SK-N-SH (cell line): ENCODE results near the gene KLF15. TPM values are rescaled to one million over a fixed set of nuclear protein-coding genes. Genes with fewer than 3 reads are reported as not detected.

ENCODE experiments used
- CTCF ChIA-PET: fragments of 300-600, 350-600 bp; formaldehyde crosslinking; extraction: SDS; loops from one replicate; lab custom pipeline; 2021; lab: Yijun Ruan, JAX
- POLR2A ChIA-PET: fragments of 350-600 bp; sonication (Branson Sonifier 250); formaldehyde crosslinking; extraction: SDS; loops from one replicate; lab custom pipeline; 2020; ENCODE audit warnings: antibody characterized with exemption, inconsistent platforms; lab: Yijun Ruan, JAX
- DNase-seq: peaks from one replicate; pipeline ENCODE4 v3.0.0; 2012
- H2AFZ ChIP-seq: fragments of 200-600 bp; sonication (generic); 2 replicates; pipeline ENCODE4 v1.8.1; 2016; ENCODE audit warnings: antibody characterized with exemption, mild to moderate bottlenecking, low read depth
- H3F3A ChIP-seq: fragments of 200-600 bp; sonication (generic); replicated peaks from 2 replicates; pipeline ENCODE3; 2016; ENCODE audit warnings: antibody characterized with exemption, mild to moderate bottlenecking; ENCODE audit not compliant: insufficient read depth
- H3K27ac ChIP-seq, 2 experiments: fragments of 200-500 bp in 1 of 2; fragments of 200-600 bp in 1 of 2; sonication (Bioruptor generic) in 1 of 2; sonication (generic), shearing (Covaris generic) in 1 of 2; 2 replicates each; pipeline versions ENCODE4 v1.5.1 to v1.6.1; 2014 to 2016; ENCODE audit warnings: low read depth in 2 of 2, inconsistent platforms in 1 of 2, low read length in 1 of 2, mild to moderate bottlenecking in 1 of 2, mixed read lengths in 1 of 2
- H3K27me3 ChIP-seq: fragments of 200-600 bp; sonication (generic), shearing (Covaris generic); 2 replicates; pipeline ENCODE4 v1.6.1; 2016; ENCODE audit warnings: mixed run types; ENCODE audit not compliant: insufficient read depth
- H3K36me3 ChIP-seq, 2 experiments: fragments of 200-500 bp in 1 of 2; fragments of 200-600 bp in 1 of 2; sonication (Bioruptor generic) in 1 of 2; sonication (generic) in 1 of 2; replicated peaks in 1 of 2; 2 replicates each; pipeline versions ENCODE3 to v1.5.1; 2014 to 2016; ENCODE audit warnings: low read length in 1 of 2, mild to moderate bottlenecking in 1 of 2; ENCODE audit not compliant: insufficient read depth in 2 of 2, control insufficient read depth in 1 of 2
- H3K4me1 ChIP-seq, 2 experiments: fragments of 200-500 bp in 1 of 2; fragments of 200-600 bp in 1 of 2; sonication (Bioruptor generic) in 1 of 2; sonication (generic), shearing (Covaris generic) in 1 of 2; 2 replicates each; pipeline versions ENCODE4 v1.5.1 to v1.6.1; 2014 to 2016; ENCODE audit warnings: low read depth in 1 of 2, low read length in 1 of 2, mixed run types in 1 of 2; ENCODE audit not compliant: insufficient read depth in 2 of 2, control insufficient read depth in 1 of 2
- H3K4me2 ChIP-seq: fragments of 200-600 bp; sonication (generic), shearing (Covaris generic); 2 replicates; pipeline ENCODE4 v1.6.1; 2017; ENCODE audit warnings: mixed run types
- H3K4me3 ChIP-seq, 2 experiments: fragments of 200-500 bp in 1 of 2; fragments of 200-600 bp in 1 of 2; sonication (Bioruptor generic) in 1 of 2; sonication (generic), shearing (Covaris generic) in 1 of 2; 2 replicates each; pipeline versions ENCODE4 v1.5.1 to v1.8.1; 2014 to 2016; ENCODE audit warnings: low read depth in 2 of 2, inconsistent platforms in 1 of 2, low read length in 1 of 2, mild to moderate bottlenecking in 1 of 2, mixed read lengths in 1 of 2, moderate library complexity in 1 of 2
- H3K79me2 ChIP-seq: fragments of 200-600 bp; sonication (generic); 2 replicates; pipeline ENCODE4 v1.8.1; 2017; ENCODE audit warnings: mild to moderate bottlenecking; ENCODE audit not compliant: insufficient read depth
- H3K9ac ChIP-seq: fragments of 200-600 bp; sonication (generic); 2 replicates; pipeline ENCODE4 v1.6.1; 2017; ENCODE audit warnings: mixed run types
- H3K9me2 ChIP-seq: fragments of 200-600 bp; sonication (generic); 2 replicates; pipeline ENCODE4 v1.6.1; 2017; ENCODE audit warnings: mixed run types
- H3K9me3 ChIP-seq: fragments of 200-600 bp; sonication (generic); 2 replicates; pipeline ENCODE4 v1.6.1; 2017; ENCODE audit warnings: mixed run types, mild to moderate bottlenecking, moderate library complexity
- H4K20me1 ChIP-seq: fragments of 200-600 bp; sonication (generic); 2 replicates; pipeline ENCODE4 v1.6.1; 2017; ENCODE audit warnings: mild to moderate bottlenecking, mixed run types; ENCODE audit not compliant: insufficient read depth
- EP300 ChIP-seq, 2 experiments: IDR thresholded peaks; 2 replicates each; pipeline versions ENCODE4 v1.4.0 to v1.6.1; 2012; ENCODE audit warnings: borderline replicate concordance in 1 of 2, low read depth in 1 of 2, low read length in 1 of 2
- FOXM1 ChIP-seq: IDR thresholded peaks from 2 replicates; pipeline ENCODE4 v1.4.0; 2012; ENCODE audit warnings: low read depth, mild to moderate bottlenecking
- MXI1 ChIP-seq: IDR thresholded peaks from 2 replicates; pipeline ENCODE4 v1.6.1; 2012; ENCODE audit warnings: mild to moderate bottlenecking, low read depth, low read length, improper control_type of control experiment
- NFIC ChIP-seq: IDR thresholded peaks from 2 replicates; pipeline ENCODE4 v1.4.0; 2012; ENCODE audit warnings: borderline replicate concordance
- POLR2AphosphoS5 ChIP-seq: IDR thresholded peaks from 2 replicates; pipeline ENCODE4 v1.6.1; 2012; ENCODE audit warnings: low read depth, low read length
- TEAD4 ChIP-seq: IDR thresholded peaks from 2 replicates; pipeline ENCODE4 v1.4.0; 2012; ENCODE audit warnings: mild to moderate bottlenecking, borderline replicate concordance; ENCODE audit not compliant: insufficient read depth
- WGBS: methylation state at CpG from one replicate; pipeline ENCODE4 v1.1.6; 2017; ENCODE audit warnings: low lambda C conversion rate; 5-methylcytosine and 5-hydroxymethylcytosine counted together
- polyA plus RNA-seq, 3 experiments: library from polyadenylated mRNA; depleted of rRNA; stranded (reverse); fragments of >200 nt; gene quantifications; 2 replicates each; pipeline ENCODE4 v1.2.3, GENCODE V29; 2012
- TF ChIP-seq, protein P1 (sequence below): fragments of 200-600 bp; sonication (generic); IDR thresholded peaks from 2 replicates; pipeline ENCODE4 v1.6.1; 2017; ENCODE audit warnings: antibody characterized with exemption, mild to moderate bottlenecking, moderate library complexity
- TF ChIP-seq, protein P2 (sequence below): fragments of 150-350 bp; IDR thresholded peaks from 2 replicates; pipeline ENCODE4 v1.6.1; 2016; ENCODE audit warnings: mild to moderate bottlenecking, low read depth, low read length
- TF ChIP-seq, protein P3 (sequence below): IDR thresholded peaks from 2 replicates; pipeline ENCODE4 v1.4.0; 2012; ENCODE audit warnings: low read depth, borderline replicate concordance
- TF ChIP-seq, protein P4 (sequence below): IDR thresholded peaks from 2 replicates; pipeline ENCODE4 v1.4.0; 2012; ENCODE audit warnings: low read depth
- TF ChIP-seq, protein P5 (sequence below): IDR thresholded peaks from 2 replicates; pipeline ENCODE4 v1.6.1; 2012; ENCODE audit warnings: mild to moderate bottlenecking, low read depth, low read length, moderate library complexity

Gene KLF15
- polyA plus RNA-seq, 1 of the 3 experiments (the other 2 are of a cell fraction) = 0.28 TPM

DNA sequence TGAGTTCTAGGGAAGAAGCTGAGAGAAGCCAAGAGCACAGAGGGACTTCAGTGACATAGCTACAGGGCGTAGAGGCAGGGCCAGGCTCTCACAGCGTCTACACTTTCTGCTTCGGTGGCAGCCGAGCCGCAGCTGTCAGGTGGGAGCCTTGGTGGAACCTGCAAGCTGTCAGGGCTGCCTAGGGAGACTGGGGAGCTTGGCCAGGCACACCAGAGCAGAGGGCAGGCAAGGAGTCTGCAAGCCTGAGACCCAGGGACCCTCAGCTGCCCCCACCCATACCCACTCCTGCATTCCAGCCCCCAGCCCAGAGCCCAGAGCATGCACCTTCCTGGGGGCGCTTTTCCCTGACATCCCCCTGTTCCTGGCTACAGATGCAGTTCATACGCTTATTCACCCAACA, 13.4 kb upstream of the KLF15 start:
- H3K9ac ChIP-seq = no peak overlapping the region
- no peak overlapping the region for H2AFZ ChIP-seq
- no peaks in the 10 kb centered on the region for H3K9me3 ChIP-seq
- WGBS = 80% methylated on average over 7 of the region's 7 CpGs
- H3K27me3 ChIP-seq = peaks cover 5% of the 10 kb centered on the region; the same call in 1 of the 2 replicates
- ChIA-PET POLR2A (no interaction called here), CTCF (interaction anchor here (0.8 kb wide), 1 partner anchor 111 kb away, joined by 3 read pairs; no protein-coding TSS in a partner anchor)
- TF ChIP-seq EP300 (IDR thresholded peaks at IDR 0.05; ENCODE audit: borderline replicate concordance in 1 of 2, low read depth in 1 of 2, low read length in 1 of 2) (no peak), TEAD4 (no peak), NFIC (no peak), FOXM1 (no peak), MXI1 (no peak)
- TF ChIP-seq, protein P1, sequence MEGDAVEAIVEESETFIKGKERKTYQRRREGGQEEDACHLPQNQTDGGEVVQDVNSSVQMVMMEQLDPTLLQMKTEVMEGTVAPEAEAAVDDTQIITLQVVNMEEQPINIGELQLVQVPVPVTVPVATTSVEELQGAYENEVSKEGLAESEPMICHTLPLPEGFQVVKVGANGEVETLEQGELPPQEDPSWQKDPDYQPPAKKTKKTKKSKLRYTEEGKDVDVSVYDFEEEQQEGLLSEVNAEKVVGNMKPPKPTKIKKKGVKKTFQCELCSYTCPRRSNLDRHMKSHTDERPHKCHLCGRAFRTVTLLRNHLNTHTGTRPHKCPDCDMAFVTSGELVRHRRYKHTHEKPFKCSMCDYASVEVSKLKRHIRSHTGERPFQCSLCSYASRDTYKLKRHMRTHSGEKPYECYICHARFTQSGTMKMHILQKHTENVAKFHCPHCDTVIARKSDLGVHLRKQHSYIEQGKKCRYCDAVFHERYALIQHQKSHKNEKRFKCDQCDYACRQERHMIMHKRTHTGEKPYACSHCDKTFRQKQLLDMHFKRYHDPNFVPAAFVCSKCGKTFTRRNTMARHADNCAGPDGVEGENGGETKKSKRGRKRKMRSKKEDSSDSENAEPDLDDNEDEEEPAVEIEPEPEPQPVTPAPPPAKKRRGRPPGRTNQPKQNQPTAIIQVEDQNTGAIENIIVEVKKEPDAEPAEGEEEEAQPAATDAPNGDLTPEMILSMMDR = no peak
- TF ChIP-seq, protein P2, sequence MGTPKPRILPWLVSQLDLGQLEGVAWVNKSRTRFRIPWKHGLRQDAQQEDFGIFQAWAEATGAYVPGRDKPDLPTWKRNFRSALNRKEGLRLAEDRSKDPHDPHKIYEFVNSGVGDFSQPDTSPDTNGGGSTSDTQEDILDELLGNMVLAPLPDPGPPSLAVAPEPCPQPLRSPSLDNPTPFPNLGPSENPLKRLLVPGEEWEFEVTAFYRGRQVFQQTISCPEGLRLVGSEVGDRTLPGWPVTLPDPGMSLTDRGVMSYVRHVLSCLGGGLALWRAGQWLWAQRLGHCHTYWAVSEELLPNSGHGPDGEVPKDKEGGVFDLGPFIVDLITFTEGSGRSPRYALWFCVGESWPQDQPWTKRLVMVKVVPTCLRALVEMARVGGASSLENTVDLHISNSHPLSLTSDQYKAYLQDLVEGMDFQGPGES = no peak
- no peaks in the 10 kb centered on the region for H3K36me3 ChIP-seq
- H4K20me1 ChIP-seq = no peaks in the 10 kb centered on the region
- H3F3A ChIP-seq = no peaks in the 10 kb centered on the region
- DNase-seq = no peak
- H3K4me3 ChIP-seq = no peak overlapping the region
- H3K79me2 ChIP-seq = no peaks in the 10 kb centered on the region
- H3K4me2 ChIP-seq = no peak overlapping the region
- peaks cover 0 to 8% of the 10 kb centered on the region in 2 experiments; a peak in 1 of 4 replicates for H3K4me1 ChIP-seq
- H3K27ac ChIP-seq = no peak overlapping the region
- no peaks in the 10 kb centered on the region for H3K9me2 ChIP-seq

DNA sequence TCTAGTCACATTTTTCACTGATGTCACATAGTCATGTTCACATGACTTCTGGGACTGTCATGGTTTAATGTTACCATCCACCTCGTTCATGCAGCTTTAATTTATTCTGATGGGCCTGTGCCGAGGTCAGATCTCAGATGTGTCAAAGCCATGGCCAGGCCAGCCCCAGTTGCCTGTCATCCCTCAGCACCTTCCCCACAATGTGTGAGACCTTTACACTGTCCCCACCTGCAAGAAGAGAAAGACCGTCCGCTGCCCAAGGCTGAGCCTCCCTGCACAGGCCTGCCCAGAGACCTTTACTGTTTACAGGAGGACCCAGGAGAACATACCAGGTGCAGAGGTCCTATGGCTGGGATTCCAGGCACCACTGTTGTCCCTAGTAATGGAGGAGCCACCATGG, 12.8 kb upstream of the KLF15 start:
- H3K9ac ChIP-seq = no peak overlapping the region
- CTCF ChIA-PET = no interaction called here
- H3K4me2 ChIP-seq = no peak overlapping the region
- H3K4me1 ChIP-seq = peaks cover 0 to 8% of the 10 kb centered on the region in 2 experiments; a peak in 1 of 4 replicates
- DNase-seq = no peak
- H3K27me3 ChIP-seq = no peaks in the 10 kb centered on the region; the same call in 1 of the 2 replicates
- TF ChIP-seq, protein P3, sequence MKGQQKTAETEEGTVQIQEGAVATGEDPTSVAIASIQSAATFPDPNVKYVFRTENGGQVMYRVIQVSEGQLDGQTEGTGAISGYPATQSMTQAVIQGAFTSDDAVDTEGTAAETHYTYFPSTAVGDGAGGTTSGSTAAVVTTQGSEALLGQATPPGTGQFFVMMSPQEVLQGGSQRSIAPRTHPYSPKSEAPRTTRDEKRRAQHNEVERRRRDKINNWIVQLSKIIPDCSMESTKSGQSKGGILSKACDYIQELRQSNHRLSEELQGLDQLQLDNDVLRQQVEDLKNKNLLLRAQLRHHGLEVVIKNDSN = no peak
- TF ChIP-seq, protein P4, sequence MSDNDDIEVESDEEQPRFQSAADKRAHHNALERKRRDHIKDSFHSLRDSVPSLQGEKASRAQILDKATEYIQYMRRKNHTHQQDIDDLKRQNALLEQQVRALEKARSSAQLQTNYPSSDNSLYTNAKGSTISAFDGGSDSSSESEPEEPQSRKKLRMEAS = no peak
- TF ChIP-seq, protein P2 = no peak
- TF ChIP-seq, protein P5, sequence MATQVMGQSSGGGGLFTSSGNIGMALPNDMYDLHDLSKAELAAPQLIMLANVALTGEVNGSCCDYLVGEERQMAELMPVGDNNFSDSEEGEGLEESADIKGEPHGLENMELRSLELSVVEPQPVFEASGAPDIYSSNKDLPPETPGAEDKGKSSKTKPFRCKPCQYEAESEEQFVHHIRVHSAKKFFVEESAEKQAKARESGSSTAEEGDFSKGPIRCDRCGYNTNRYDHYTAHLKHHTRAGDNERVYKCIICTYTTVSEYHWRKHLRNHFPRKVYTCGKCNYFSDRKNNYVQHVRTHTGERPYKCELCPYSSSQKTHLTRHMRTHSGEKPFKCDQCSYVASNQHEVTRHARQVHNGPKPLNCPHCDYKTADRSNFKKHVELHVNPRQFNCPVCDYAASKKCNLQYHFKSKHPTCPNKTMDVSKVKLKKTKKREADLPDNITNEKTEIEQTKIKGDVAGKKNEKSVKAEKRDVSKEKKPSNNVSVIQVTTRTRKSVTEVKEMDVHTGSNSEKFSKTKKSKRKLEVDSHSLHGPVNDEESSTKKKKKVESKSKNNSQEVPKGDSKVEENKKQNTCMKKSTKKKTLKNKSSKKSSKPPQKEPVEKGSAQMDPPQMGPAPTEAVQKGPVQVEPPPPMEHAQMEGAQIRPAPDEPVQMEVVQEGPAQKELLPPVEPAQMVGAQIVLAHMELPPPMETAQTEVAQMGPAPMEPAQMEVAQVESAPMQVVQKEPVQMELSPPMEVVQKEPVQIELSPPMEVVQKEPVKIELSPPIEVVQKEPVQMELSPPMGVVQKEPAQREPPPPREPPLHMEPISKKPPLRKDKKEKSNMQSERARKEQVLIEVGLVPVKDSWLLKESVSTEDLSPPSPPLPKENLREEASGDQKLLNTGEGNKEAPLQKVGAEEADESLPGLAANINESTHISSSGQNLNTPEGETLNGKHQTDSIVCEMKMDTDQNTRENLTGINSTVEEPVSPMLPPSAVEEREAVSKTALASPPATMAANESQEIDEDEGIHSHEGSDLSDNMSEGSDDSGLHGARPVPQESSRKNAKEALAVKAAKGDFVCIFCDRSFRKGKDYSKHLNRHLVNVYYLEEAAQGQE = no peak
- TF ChIP-seq, protein P1 = no peak
- TF ChIP-seq POLR2AphosphoS5 (no peak), MXI1 (no peak), TEAD4 (no peak)
- no peaks in the 10 kb centered on the region for H3K9me2 ChIP-seq
- H3K79me2 ChIP-seq = no peaks in the 10 kb centered on the region
- H3F3A ChIP-seq = no peaks in the 10 kb centered on the region
- no peaks in the 10 kb centered on the region for H3K36me3 ChIP-seq
- no peak overlapping the region for H2AFZ ChIP-seq
- no peaks in the 10 kb centered on the region for H4K20me1 ChIP-seq
- H3K9me3 ChIP-seq = no peaks in the 10 kb centered on the region
- whole genome bisulfite sequencing = 56% methylated on average over 4 of the region's 4 CpGs
- POLR2A ChIA-PET = no interaction called here
- no peak overlapping the region for H3K4me3 ChIP-seq
- H3K27ac ChIP-seq = no peak overlapping the region
